GM06990 (cell line): ENCODE data around the gene CRISPLD2.

ENCODE experiments used
- DNase-seq: peaks from one replicate; pipeline ENCODE4 v3.0.0-alpha.2; 2011; ENCODE audit not compliant: insufficient read length; ENCODE audit errors: extremely low read depth
- H3K27me3 ChIP-seq: replicated peaks from 2 replicates; pipeline ENCODE4 v1.6.0; 2011; ENCODE audit warnings: low read length; ENCODE audit not compliant: control insufficient read depth, insufficient read depth
- H3K36me3 ChIP-seq: 2 replicates; pipeline ENCODE4 v1.5.1; 2011; ENCODE audit warnings: low read length; ENCODE audit not compliant: control insufficient read depth, insufficient read depth
- H3K4me3 ChIP-seq: replicated peaks from 2 replicates; pipeline ENCODE4 v1.5.1; 2011; ENCODE audit warnings: low read depth, mild to moderate bottlenecking, control low read depth, low read length
- CTCF ChIP-seq: IDR thresholded peaks from 2 replicates; pipeline ENCODE4 v1.5.1; 2011; ENCODE audit warnings: low read length, control low read depth, mild to moderate bottlenecking, inconsistent platforms; ENCODE audit not compliant: insufficient read depth, poor library complexity, severe bottlenecking

Gene CRISPLD2

GRCh38 chr16:84909476-84910085 is 89.8 kb downstream of the CRISPLD2 start:
- no peak for DNase-seq

GRCh38 chr16:84911486-84912216 is 91.9 kb downstream of the CRISPLD2 start:
- no peak for DNase-seq
- TF ChIP-seq CTCF: no peak
- Histone ChIP-seq H3K27me3 (peaks cover 3% of the 10 kb centered on the region), H3K4me3 (no peak overlapping the region), H3K36me3 (no peaks in the 10 kb centered on the region)

More at GRCh38 chr16:84909476-84910085, 89.8 kb downstream of the CRISPLD2 start:
- Histone ChIP-seq H3K36me3 (no peaks in the 10 kb centered on the region), H3K27me3 (no peaks in the 10 kb centered on the region; the same call in 1 of the 2 replicates), H3K4me3 (no peak overlapping the region)
- TF ChIP-seq CTCF: no peak

- Histone ChIP-seq H3K36me3 (no peaks in the 10 kb centered on the region), H3K4me3 (no peak overlapping the region), H3K27me3 (peaks cover 7% of the 10 kb centered on the region)
- TF ChIP-seq CTCF: no peak
- DNase-seq: no peak
These were observed 93.5 kb downstream of the CRISPLD2 start for GRCh38 chr16:84913315-84913714.

GRCh38 chr16:84914273-84914672 is 94.5 kb downstream of the CRISPLD2 start:
- Histone ChIP-seq H3K36me3 (no peaks in the 10 kb centered on the region), H3K4me3 (no peak overlapping the region), H3K27me3 (peaks cover 7% of the 10 kb centered on the region)
- DNase-seq: no peak
- TF ChIP-seq CTCF: no peak

- TF ChIP-seq CTCF: no peak
- no peak overlapping the region for H3K4me3 ChIP-seq
- no peaks in the 10 kb centered on the region for H3K36me3 ChIP-seq
- peaks cover 7% of the 10 kb centered on the region for H3K27me3 ChIP-seq
- no peak for DNase-seq
These were observed 96.4 kb downstream of the CRISPLD2 start for GRCh38 chr16:84916178-84916577.
